HEK293 (cell line): Measurements from ENCODE around the gene LRRN2.

ENCODE experiments used
- CTCF ChIA-PET: fragments of 350-600 bp; formaldehyde crosslinking; extraction: SDS; loops from one replicate; lab custom pipeline; 2021; ENCODE audit warnings: antibody characterized with exemption; lab: Yijun Ruan, JAX
- POLR2A ChIA-PET: fragments of 300-600 bp; formaldehyde crosslinking; extraction: SDS; loops from one replicate; lab custom pipeline; 2020; ENCODE audit warnings: antibody characterized with exemption, inconsistent platforms; lab: Yijun Ruan, JAX
- H3K27ac ChIP-seq: fragments of 200-500 bp; sonication (Bioruptor generic); 2 replicates; pipeline ENCODE4 v1.5.1; 2014; ENCODE audit warnings: low read depth, low read length, control low read depth, inconsistent platforms; ENCODE audit errors: extremely low read depth
- H3K36me3 ChIP-seq, 2 experiments: fragments of 200-500 bp in 1 of 2; sonication (Bioruptor generic) in 1 of 2; 1 replicate in 1 of 2; 2 replicates in 1 of 2; pipeline ENCODE4 v1.5.1; 2014 to 2017; ENCODE audit warnings: inconsistent platforms in 2 of 2, low read length in 2 of 2; ENCODE audit not compliant: control insufficient read depth in 2 of 2, insufficient read depth in 1 of 2
- H3K4me1 ChIP-seq: fragments of 200-500 bp; sonication (Bioruptor generic); 2 replicates; pipeline ENCODE4 v1.5.1; 2014; ENCODE audit warnings: mild to moderate bottlenecking, low read length, inconsistent platforms; ENCODE audit not compliant: control insufficient read depth, insufficient read depth
- H3K4me3 ChIP-seq: 2 replicates; pipeline ENCODE4 v1.5.1; 2011; ENCODE audit warnings: low read depth, mild to moderate bottlenecking, control low read depth, low read length, moderate library complexity
- H3K9me3 ChIP-seq: fragments of 200-500 bp; sonication (Bioruptor generic); 2 replicates; pipeline ENCODE4 v1.5.1; 2014; ENCODE audit warnings: low read depth, low read length, inconsistent platforms; ENCODE audit not compliant: control insufficient read depth, insufficient read depth
- IKZF3 ChIP-seq: fragments of 450-650 bp; IDR thresholded peaks from 2 replicates; pipeline ENCODE4 v1.5.0; 2018; ENCODE audit warnings: missing biosample characterization, mild to moderate bottlenecking, missing genetic modification characterization, moderate library complexity
- OVOL3 ChIP-seq: fragments of 450-650 bp; formaldehyde crosslinking; IDR thresholded peaks from 2 replicates; pipeline ENCODE4 v1.5.1; 2016; ENCODE audit warnings: missing biosample characterization, missing genetic modification characterization
- REPIN1 ChIP-seq: fragments of 450-650 bp; formaldehyde crosslinking; IDR thresholded peaks from 2 replicates; pipeline ENCODE4 v1.5.1; 2017; ENCODE audit warnings: missing biosample characterization, missing genetic modification characterization, low read depth
- TRIM28 ChIP-seq: IDR thresholded peaks from 2 replicates; pipeline ENCODE4 v1.6.1; 2011; ENCODE audit warnings: low read length, control low read depth, borderline replicate concordance
- WT1 ChIP-seq: fragments of 450-650 bp; formaldehyde crosslinking; IDR thresholded peaks from 2 replicates; pipeline ENCODE4 v1.5.1; 2016; ENCODE audit warnings: missing biosample characterization, missing genetic modification characterization
- ZBTB20 ChIP-seq: fragments of 450-650 bp; formaldehyde crosslinking; IDR thresholded peaks from 2 replicates; pipeline ENCODE4 v1.5.1; 2016; ENCODE audit warnings: missing biosample characterization, missing genetic modification characterization
- ZBTB48 ChIP-seq: fragments of 450-650 bp; formaldehyde crosslinking; IDR thresholded peaks from 2 replicates; pipeline ENCODE4 v1.5.1; 2016; ENCODE audit warnings: missing biosample characterization, missing genetic modification characterization
- ZFHX2 ChIP-seq: fragments of 450-650 bp; formaldehyde crosslinking; conservative IDR thresholded peaks from 2 replicates; pipeline ENCODE4 v1.5.1; 2016; ENCODE audit warnings: missing biosample characterization, missing genetic modification characterization
- ZNF169 ChIP-seq: fragments of 450-650 bp; formaldehyde crosslinking; IDR thresholded peaks from 2 replicates; pipeline ENCODE4 v1.5.1; 2016; ENCODE audit warnings: missing biosample characterization, missing genetic modification characterization
- ZNF391 ChIP-seq: fragments of 450-650 bp; formaldehyde crosslinking; IDR thresholded peaks from 2 replicates; pipeline ENCODE4 v1.5.1; 2016; ENCODE audit warnings: low read depth, missing biosample characterization, missing genetic modification characterization, borderline replicate concordance
- ZNF423 ChIP-seq: fragments of 450-650 bp; formaldehyde crosslinking; IDR thresholded peaks from 2 replicates; pipeline ENCODE4 v1.5.1; 2016; ENCODE audit warnings: missing biosample characterization, missing genetic modification characterization
- ZNF433 ChIP-seq: fragments of 450-650 bp; formaldehyde crosslinking; IDR thresholded peaks from 2 replicates; pipeline ENCODE4 v1.5.1; 2016; ENCODE audit warnings: missing biosample characterization, missing genetic modification characterization, low read depth
- ZNF521 ChIP-seq: fragments of 450-650 bp; formaldehyde crosslinking; IDR thresholded peaks from 2 replicates; pipeline ENCODE4 v1.5.1; 2017; ENCODE audit warnings: missing biosample characterization, mild to moderate bottlenecking, missing genetic modification characterization
- ZNF548 ChIP-seq: fragments of 450-650 bp; formaldehyde crosslinking; IDR thresholded peaks from 2 replicates; pipeline ENCODE4 v1.5.1; 2016; ENCODE audit warnings: missing biosample characterization, missing genetic modification characterization
- ZNF600 ChIP-seq: fragments of 450-650 bp; formaldehyde crosslinking; IDR thresholded peaks from 2 replicates; pipeline ENCODE4 v1.5.1; 2016; ENCODE audit warnings: missing biosample characterization, missing genetic modification characterization
- ZNF610 ChIP-seq: fragments of 450-650 bp; formaldehyde crosslinking; IDR thresholded peaks from 2 replicates; pipeline ENCODE4 v1.5.1; 2016; ENCODE audit warnings: missing biosample characterization, missing genetic modification characterization, borderline replicate concordance
- ZNF621 ChIP-seq: fragments of 450-650 bp; formaldehyde crosslinking; IDR thresholded peaks from 2 replicates; pipeline ENCODE4 v1.5.1; 2017; ENCODE audit warnings: missing biosample characterization, missing genetic modification characterization
- ZNF624 ChIP-seq: fragments of 450-650 bp; formaldehyde crosslinking; IDR thresholded peaks from 2 replicates; pipeline ENCODE4 v1.5.1; 2017; ENCODE audit warnings: missing biosample characterization, missing genetic modification characterization
- ZNF629 ChIP-seq: fragments of 450-650 bp; formaldehyde crosslinking; IDR thresholded peaks from 2 replicates; pipeline ENCODE4 v1.5.1; 2017; ENCODE audit warnings: missing biosample characterization, missing genetic modification characterization
- ZNF777 ChIP-seq: fragments of 450-650 bp; formaldehyde crosslinking; IDR thresholded peaks from 2 replicates; pipeline ENCODE4 v1.5.1; 2017; ENCODE audit warnings: missing biosample characterization, missing genetic modification characterization, borderline replicate concordance
- ZSCAN23 ChIP-seq: fragments of 450-650 bp; formaldehyde crosslinking; IDR thresholded peaks from 2 replicates; pipeline ENCODE4 v1.5.1; 2016; ENCODE audit warnings: missing biosample characterization, missing genetic modification characterization
- ZXDB ChIP-seq: fragments of 450-650 bp; formaldehyde crosslinking; IDR thresholded peaks from 2 replicates; pipeline ENCODE4 v1.5.1; 2016; ENCODE audit warnings: missing biosample characterization, missing genetic modification characterization
- TF ChIP-seq, protein P1 (sequence below): fragments of 450-650 bp; formaldehyde crosslinking; IDR thresholded peaks from 2 replicates; pipeline ENCODE4 v1.5.1; 2016; ENCODE audit warnings: missing biosample characterization, missing genetic modification characterization
- TF ChIP-seq, protein P2 (sequence below): fragments of 450-650 bp; formaldehyde crosslinking; IDR thresholded peaks from 2 replicates; pipeline ENCODE4 v1.5.1; 2017; ENCODE audit warnings: missing biosample characterization, missing genetic modification characterization
- TF ChIP-seq, protein P3 (sequence below): IDR thresholded peaks from 2 replicates; pipeline ENCODE4 v1.6.1; 2011; ENCODE audit warnings: mild to moderate bottlenecking, low read depth, low read length, borderline replicate concordance
- TF ChIP-seq, protein P4 (sequence below): fragments of 450-650 bp; formaldehyde crosslinking; IDR thresholded peaks from 2 replicates; pipeline ENCODE4 v1.5.0; 2017; ENCODE audit warnings: missing biosample characterization, missing genetic modification characterization, borderline replicate concordance

The LRRN2 gene

DNA sequence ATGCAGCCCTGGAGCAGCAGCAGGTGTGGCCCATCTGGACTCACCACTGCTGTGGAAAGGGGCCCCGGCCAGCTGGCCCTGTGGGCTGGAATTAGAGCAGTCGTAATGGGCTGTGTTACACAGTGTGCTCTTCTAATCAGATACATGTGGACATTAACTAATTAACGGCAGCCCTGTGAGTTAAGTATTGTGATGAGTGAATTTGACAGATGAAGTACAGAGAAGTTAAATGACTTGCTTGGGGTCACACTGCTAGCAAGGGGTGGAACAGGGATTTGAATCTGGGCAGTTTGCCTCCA lies 110.7 kb downstream of the LRRN2 start:
- ChIA-PET CTCF (interaction anchor here (0.6 to 19.5 kb wide), 4 partner anchors 9 to 231 kb away, joined by 3 to 401 read pairs (median 8); no protein-coding TSS in a partner anchor), POLR2A (no interaction called here)
- Histone ChIP-seq H3K27ac (no peak overlapping the region), H3K4me1 (no peaks in the 10 kb centered on the region), H3K9me3 (no peaks in the 10 kb centered on the region), H3K36me3 (no peaks in the 10 kb centered on the region), H3K4me3 (no peak overlapping the region)
- TF ChIP-seq ZNF624 (tag by site-specific recombination) (no peak), WT1 (tag by site-specific recombination) (no peak), ZNF423 (no peak), ZNF391 (tag by site-specific recombination) (no peak), ZNF169 (tag by site-specific recombination) (no peak), ZFHX2 (tag by site-specific recombination) (no peak), ZNF610 (tag by site-specific recombination) (no peak), IKZF3 (tag by site-specific recombination) (no peak), ZNF548 (tag by site-specific recombination) (no peak), ZNF600 (tag by site-specific recombination) (no peak), ZBTB48 (no peak), ZBTB20 (tag by site-specific recombination) (no peak)
- TF ChIP-seq, protein P1, sequence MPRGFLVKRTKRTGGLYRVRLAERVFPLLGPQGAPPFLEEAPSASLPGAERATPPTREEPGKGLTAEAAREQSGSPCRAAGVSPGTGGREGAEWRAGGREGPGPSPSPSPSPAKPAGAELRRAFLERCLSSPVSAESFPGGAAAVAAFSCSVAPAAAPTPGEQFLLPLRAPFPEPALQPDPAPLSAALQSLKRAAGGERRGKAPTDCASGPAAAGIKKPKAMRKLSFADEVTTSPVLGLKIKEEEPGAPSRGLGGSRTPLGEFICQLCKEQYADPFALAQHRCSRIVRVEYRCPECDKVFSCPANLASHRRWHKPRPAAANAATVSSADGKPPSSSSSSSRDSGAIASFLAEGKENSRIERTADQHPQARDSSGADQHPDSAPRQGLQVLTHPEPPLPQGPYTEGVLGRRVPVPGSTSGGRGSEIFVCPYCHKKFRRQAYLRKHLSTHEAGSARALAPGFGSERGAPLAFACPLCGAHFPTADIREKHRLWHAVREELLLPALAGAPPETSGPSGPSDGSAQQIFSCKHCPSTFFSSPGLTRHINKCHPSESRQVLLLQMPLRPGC (tag by site-specific recombination), result no peak
- TF ChIP-seq, protein P2, sequence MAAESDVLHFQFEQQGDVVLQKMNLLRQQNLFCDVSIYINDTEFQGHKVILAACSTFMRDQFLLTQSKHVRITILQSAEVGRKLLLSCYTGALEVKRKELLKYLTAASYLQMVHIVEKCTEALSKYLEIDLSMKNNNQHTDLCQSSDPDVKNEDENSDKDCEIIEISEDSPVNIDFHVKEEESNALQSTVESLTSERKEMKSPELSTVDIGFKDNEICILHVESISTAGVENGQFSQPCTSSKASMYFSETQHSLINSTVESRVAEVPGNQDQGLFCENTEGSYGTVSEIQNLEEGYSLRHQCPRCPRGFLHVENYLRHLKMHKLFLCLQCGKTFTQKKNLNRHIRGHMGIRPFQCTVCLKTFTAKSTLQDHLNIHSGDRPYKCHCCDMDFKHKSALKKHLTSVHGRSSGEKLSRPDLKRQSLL (tag by site-specific recombination), result no peak
- TF ChIP-seq, protein P3, sequence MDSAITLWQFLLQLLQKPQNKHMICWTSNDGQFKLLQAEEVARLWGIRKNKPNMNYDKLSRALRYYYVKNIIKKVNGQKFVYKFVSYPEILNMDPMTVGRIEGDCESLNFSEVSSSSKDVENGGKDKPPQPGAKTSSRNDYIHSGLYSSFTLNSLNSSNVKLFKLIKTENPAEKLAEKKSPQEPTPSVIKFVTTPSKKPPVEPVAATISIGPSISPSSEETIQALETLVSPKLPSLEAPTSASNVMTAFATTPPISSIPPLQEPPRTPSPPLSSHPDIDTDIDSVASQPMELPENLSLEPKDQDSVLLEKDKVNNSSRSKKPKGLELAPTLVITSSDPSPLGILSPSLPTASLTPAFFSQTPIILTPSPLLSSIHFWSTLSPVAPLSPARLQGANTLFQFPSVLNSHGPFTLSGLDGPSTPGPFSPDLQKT, result no peak

DNA sequence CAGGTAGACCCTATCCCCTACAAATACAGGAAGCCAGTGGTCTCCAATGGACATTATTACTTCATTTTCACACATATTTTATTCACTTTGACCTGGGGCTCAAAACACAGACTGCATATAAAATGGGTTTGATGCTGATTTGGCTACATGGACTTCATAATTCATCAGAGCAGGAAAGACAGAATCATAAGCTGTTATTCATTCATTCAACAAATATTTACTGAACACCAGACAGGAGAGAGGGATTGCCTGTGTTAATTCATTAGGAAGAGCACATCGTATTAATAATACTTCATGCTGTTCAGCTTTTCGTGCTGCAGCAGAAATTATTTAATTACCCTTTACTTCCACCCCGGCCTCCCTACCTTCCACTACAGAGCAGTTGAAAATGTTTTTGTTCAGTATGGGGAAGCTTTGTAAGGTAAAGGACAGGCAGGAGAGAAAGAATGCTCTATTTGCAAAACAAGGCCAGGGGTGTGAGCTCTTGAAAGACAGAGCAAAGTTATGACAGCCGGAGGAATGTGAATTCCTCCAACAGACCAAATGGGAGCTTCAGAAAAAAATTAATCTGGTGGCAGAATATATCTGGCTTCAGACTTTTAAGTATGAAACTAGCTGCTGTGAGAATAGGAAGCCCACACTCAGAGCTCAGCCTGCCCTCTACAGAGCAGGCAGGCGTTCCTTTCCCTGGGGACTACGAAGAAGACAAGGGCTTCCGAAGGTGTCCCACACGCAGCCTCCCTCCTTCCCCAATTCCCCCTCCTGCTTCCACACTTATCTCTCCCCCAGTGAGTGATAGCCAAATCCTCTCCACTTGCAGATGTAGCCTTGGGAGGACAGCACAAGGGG lies 111.3 kb downstream of the LRRN2 start:
- POLR2A ChIA-PET, result interaction anchor here (0.6 to 1.1 kb wide), 2 partner anchors 49 to 134 kb away, joined by 3 to 8 read pairs; no protein-coding TSS in a partner anchor

More for the DNA sequence above, 111.3 kb downstream of the LRRN2 start:
- H3K4me3 ChIP-seq, result no peak overlapping the region
- no peaks in the 10 kb centered on the region for H3K9me3 ChIP-seq
- no peak for TF ChIP-seq ZNF433 (tag by site-specific recombination)
- TF ChIP-seq ZNF629, result no peak
- TF ChIP-seq ZNF521, result no peak
- no peak for TF ChIP-seq TRIM28
- TF ChIP-seq ZSCAN23 (tag by site-specific recombination), result no peak
- TF ChIP-seq ZXDB (tag by site-specific recombination), result no peak
- TF ChIP-seq REPIN1 (tag by site-specific recombination), result no peak
- TF ChIP-seq, protein P4, sequence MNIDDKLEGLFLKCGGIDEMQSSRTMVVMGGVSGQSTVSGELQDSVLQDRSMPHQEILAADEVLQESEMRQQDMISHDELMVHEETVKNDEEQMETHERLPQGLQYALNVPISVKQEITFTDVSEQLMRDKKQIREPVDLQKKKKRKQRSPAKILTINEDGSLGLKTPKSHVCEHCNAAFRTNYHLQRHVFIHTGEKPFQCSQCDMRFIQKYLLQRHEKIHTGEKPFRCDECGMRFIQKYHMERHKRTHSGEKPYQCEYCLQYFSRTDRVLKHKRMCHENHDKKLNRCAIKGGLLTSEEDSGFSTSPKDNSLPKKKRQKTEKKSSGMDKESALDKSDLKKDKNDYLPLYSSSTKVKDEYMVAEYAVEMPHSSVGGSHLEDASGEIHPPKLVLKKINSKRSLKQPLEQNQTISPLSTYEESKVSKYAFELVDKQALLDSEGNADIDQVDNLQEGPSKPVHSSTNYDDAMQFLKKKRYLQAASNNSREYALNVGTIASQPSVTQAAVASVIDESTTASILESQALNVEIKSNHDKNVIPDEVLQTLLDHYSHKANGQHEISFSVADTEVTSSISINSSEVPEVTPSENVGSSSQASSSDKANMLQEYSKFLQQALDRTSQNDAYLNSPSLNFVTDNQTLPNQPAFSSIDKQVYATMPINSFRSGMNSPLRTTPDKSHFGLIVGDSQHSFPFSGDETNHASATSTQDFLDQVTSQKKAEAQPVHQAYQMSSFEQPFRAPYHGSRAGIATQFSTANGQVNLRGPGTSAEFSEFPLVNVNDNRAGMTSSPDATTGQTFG (tag by site-specific recombination), result no peak
- no peak for TF ChIP-seq ZNF777 (tag by site-specific recombination)
- no peak for TF ChIP-seq OVOL3 (tag by site-specific recombination)
- no peak for TF ChIP-seq ZNF621 (tag by site-specific recombination)
- TF ChIP-seq, all 188 proteins: peak for 0
- CTCF ChIA-PET, result interaction anchor here (0.6 to 19.5 kb wide), 6 partner anchors 8 to 232 kb away, joined by 3 to 401 read pairs (median 6); no protein-coding TSS in a partner anchor
- Histone ChIP-seq H3K27ac (no peak overlapping the region), H3K4me1 (no peaks in the 10 kb centered on the region), H3K36me3 (no peaks in the 10 kb centered on the region)
